Sigmoid colon (tissue), 4 donors: ENCODE measurements around the gene MACROD2.

Experiments used
- EP300 ChIP-seq, 4 donors: sonication (generic); formaldehyde crosslinking; IDR thresholded peaks; one replicate each; pipeline ENCODE4 v1.6.1; 2017; ENCODE audit warnings: antibody characterized with exemption in 4 of 4
- POLR2A ChIP-seq, 2 donors: fragments of 450-650 bp; IDR thresholded peaks; one replicate each; pipeline ENCODE4 v1.6.1; 2016; ENCODE audit warnings: antibody characterized with exemption in 2 of 2, mild to moderate bottlenecking in 2 of 2, moderate library complexity in 2 of 2
- TF ChIP-seq, protein P1 (sequence below), 4 experiments: fragments of 450-650 bp in 3 of 4; fragments of 200-600 bp in 1 of 4; IDR thresholded peaks; one replicate each; pipeline ENCODE4 v1.5.1; 2016 to 2019; ENCODE audit warnings: antibody characterized with exemption in 4 of 4, mild to moderate bottlenecking in 3 of 4, moderate library complexity in 2 of 4

- TF ChIP-seq, protein P1, sequence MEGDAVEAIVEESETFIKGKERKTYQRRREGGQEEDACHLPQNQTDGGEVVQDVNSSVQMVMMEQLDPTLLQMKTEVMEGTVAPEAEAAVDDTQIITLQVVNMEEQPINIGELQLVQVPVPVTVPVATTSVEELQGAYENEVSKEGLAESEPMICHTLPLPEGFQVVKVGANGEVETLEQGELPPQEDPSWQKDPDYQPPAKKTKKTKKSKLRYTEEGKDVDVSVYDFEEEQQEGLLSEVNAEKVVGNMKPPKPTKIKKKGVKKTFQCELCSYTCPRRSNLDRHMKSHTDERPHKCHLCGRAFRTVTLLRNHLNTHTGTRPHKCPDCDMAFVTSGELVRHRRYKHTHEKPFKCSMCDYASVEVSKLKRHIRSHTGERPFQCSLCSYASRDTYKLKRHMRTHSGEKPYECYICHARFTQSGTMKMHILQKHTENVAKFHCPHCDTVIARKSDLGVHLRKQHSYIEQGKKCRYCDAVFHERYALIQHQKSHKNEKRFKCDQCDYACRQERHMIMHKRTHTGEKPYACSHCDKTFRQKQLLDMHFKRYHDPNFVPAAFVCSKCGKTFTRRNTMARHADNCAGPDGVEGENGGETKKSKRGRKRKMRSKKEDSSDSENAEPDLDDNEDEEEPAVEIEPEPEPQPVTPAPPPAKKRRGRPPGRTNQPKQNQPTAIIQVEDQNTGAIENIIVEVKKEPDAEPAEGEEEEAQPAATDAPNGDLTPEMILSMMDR (IDR thresholded peaks at IDR 0.05): no peak
- no peak for TF ChIP-seq POLR2A (IDR thresholded peaks at IDR 0.05)
- no peak for TF ChIP-seq EP300 (IDR thresholded peaks at IDR 0.05)
Observed at GRCh38 chr20:16100111-16100510, 2104.8 kb downstream of the MACROD2 start.
